Measurements from ENCODE around the gene FEZF1.

- TF ChIP-seq, protein P1, sequence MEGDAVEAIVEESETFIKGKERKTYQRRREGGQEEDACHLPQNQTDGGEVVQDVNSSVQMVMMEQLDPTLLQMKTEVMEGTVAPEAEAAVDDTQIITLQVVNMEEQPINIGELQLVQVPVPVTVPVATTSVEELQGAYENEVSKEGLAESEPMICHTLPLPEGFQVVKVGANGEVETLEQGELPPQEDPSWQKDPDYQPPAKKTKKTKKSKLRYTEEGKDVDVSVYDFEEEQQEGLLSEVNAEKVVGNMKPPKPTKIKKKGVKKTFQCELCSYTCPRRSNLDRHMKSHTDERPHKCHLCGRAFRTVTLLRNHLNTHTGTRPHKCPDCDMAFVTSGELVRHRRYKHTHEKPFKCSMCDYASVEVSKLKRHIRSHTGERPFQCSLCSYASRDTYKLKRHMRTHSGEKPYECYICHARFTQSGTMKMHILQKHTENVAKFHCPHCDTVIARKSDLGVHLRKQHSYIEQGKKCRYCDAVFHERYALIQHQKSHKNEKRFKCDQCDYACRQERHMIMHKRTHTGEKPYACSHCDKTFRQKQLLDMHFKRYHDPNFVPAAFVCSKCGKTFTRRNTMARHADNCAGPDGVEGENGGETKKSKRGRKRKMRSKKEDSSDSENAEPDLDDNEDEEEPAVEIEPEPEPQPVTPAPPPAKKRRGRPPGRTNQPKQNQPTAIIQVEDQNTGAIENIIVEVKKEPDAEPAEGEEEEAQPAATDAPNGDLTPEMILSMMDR (IDR thresholded peaks at IDR 0.05; ENCODE audit: low read depth, low read length) = no peak
- no peak for TF ChIP-seq MYC (IDR thresholded peaks at IDR 0.05; ENCODE audit: low read depth, low read length)
- TF ChIP-seq POLR2A (IDR thresholded peaks at IDR 0.05; ENCODE audit: extremely low read depth, insufficient read length) = no peak
- TF ChIP-seq MAX (IDR thresholded peaks at IDR 0.05; ENCODE audit: low read depth, low read length) = no peak
These were observed 9.7 kb upstream of the FEZF1 start for GRCh38 chr7:122314284-122314683.
